Measurements from ENCODE around the gene NRG2. TPM values are rescaled to one million over a fixed set of nuclear protein-coding genes. Genes with fewer than 3 reads are reported as not detected.

NRG2 gene
- total and polyA plus RNA-seq, 2 experiments from 2014 or later: 0.05 TPM; not detected in 1

- H3K9me2 ChIP-seq (ENCODE audit: insufficient read depth): no peaks in the 10 kb centered on the region
- H3K79me2 ChIP-seq (ENCODE audit: insufficient read depth): no peaks in the 10 kb centered on the region
- H3K9ac ChIP-seq: no peak overlapping the region
- no peak for DNase-seq
- H3K4me3 ChIP-seq: no peak overlapping the region
- TF ChIP-seq EZH2phosphoT487 (IDR thresholded peaks at IDR 0.05; ENCODE audit: insufficient read depth, low read depth) (no peak), EZH2 (IDR thresholded peaks at IDR 0.05; ENCODE audit: insufficient read depth, poor library complexity, severe bottlenecking) (no peak)
- H4K20me1 ChIP-seq (ENCODE audit: insufficient read depth): no peaks in the 10 kb centered on the region
- H3K27me3 ChIP-seq (replicated peaks; ENCODE audit: insufficient read depth): peaks cover 8% of the 10 kb centered on the region; the same call in 1 of the 2 replicates
- no peaks in the 10 kb centered on the region for H3F3A ChIP-seq (ENCODE audit: insufficient read depth)
- H3K9me3 ChIP-seq (ENCODE audit: low read depth): no peaks in the 10 kb centered on the region
- H3K4me1 ChIP-seq (ENCODE audit: insufficient read depth): no peaks in the 10 kb centered on the region
- no peak overlapping the region for H3K4me2 ChIP-seq (ENCODE audit: unreplicated experiment)
- H3K27ac ChIP-seq: no peak overlapping the region
- 64 to 67% methylated on average over 23 to 25 of the region's 25 CpGs for WGBS, 2 experiments (ENCODE audit: low coverage in 1 of 2, low lambda C conversion rate in 2 of 2, missing lambda C conversion rate in 2 of 2)
- in situ Hi-C loops (cut with MboI): no loop called here
- H3K36me3 ChIP-seq (ENCODE audit: low read depth): no peaks in the 10 kb centered on the region
- no peak overlapping the region for H2AFZ ChIP-seq
These were observed 230.0 kb downstream of the NRG2 start for GRCh38 chr5:139812836-139813805.

GRCh38 chr5:139812323-139812722 lies 230.8 kb downstream of the NRG2 start:
- Histone ChIP-seq H3K27me3 (replicated peaks; ENCODE audit: insufficient read depth) (peaks cover 10% of the 10 kb centered on the region; the same call in 1 of the 2 replicates), H4K20me1 (ENCODE audit: insufficient read depth) (no peaks in the 10 kb centered on the region), H3K9ac (no peak overlapping the region), H3K9me2 (ENCODE audit: insufficient read depth) (no peaks in the 10 kb centered on the region), H3K79me2 (ENCODE audit: insufficient read depth) (no peaks in the 10 kb centered on the region), H3F3A (ENCODE audit: insufficient read depth) (no peaks in the 10 kb centered on the region), H3K36me3 (ENCODE audit: low read depth) (no peaks in the 10 kb centered on the region), H3K4me1 (ENCODE audit: insufficient read depth) (no peaks in the 10 kb centered on the region), H2AFZ (no peak overlapping the region), H3K9me3 (ENCODE audit: low read depth) (no peaks in the 10 kb centered on the region), H3K27ac (no peak overlapping the region), H3K4me2 (ENCODE audit: unreplicated experiment) (no peak overlapping the region), H3K4me3 (no peak overlapping the region)
- no peak for DNase-seq
- in situ Hi-C loops (cut with MboI): no loop called here
- 47 to 50% methylated on average over 5 of the region's 5 CpGs for WGBS, 2 experiments (ENCODE audit: low coverage in 1 of 2, low lambda C conversion rate in 2 of 2, missing lambda C conversion rate in 2 of 2)
- TF ChIP-seq EZH2phosphoT487 (IDR thresholded peaks at IDR 0.05; ENCODE audit: insufficient read depth, low read depth) (no peak), EZH2 (IDR thresholded peaks at IDR 0.05; ENCODE audit: insufficient read depth, poor library complexity, severe bottlenecking) (no peak)

DNA sequence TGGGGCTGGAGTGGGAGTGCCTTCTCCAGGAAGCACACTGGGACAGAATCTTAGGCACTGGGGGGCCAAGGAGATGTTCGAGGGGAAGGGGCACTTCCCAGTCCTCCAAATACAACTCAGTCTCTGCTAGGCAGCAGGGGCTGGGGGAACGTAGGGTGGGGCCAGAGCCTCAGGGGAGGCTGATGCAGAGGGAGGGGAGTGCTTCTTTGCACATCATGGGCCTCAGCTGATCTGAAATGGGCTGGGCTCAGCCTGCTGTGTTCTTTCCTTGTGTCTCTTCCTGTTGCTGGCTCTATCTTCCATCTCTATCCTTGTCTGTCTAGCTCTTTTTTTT lies 231.9 kb downstream of the NRG2 start:
- Histone ChIP-seq H3F3A (ENCODE audit: insufficient read depth) (no peaks in the 10 kb centered on the region), H3K9me2 (ENCODE audit: insufficient read depth) (no peaks in the 10 kb centered on the region), H3K79me2 (ENCODE audit: insufficient read depth) (no peaks in the 10 kb centered on the region), H3K9me3 (ENCODE audit: low read depth) (no peaks in the 10 kb centered on the region), H2AFZ (no peak overlapping the region), H4K20me1 (ENCODE audit: insufficient read depth) (no peaks in the 10 kb centered on the region), H3K4me3 (no peak overlapping the region), H3K4me1 (ENCODE audit: insufficient read depth) (no peaks in the 10 kb centered on the region), H3K4me2 (ENCODE audit: unreplicated experiment) (no peak overlapping the region), H3K9ac (no peak overlapping the region), H3K27ac (no peak overlapping the region), H3K27me3 (replicated peaks; ENCODE audit: insufficient read depth) (peaks cover 16% of the 10 kb centered on the region; the same call in 1 of the 2 replicates), H3K36me3 (ENCODE audit: low read depth) (no peaks in the 10 kb centered on the region)
- WGBS, 2 experiments (ENCODE audit: low coverage in 1 of 2, low lambda C conversion rate in 2 of 2, missing lambda C conversion rate in 2 of 2): 0 to 8% methylated on average over 1 to 2 of the region's 2 CpGs
- no peak for DNase-seq
- TF ChIP-seq EZH2phosphoT487 (IDR thresholded peaks at IDR 0.05; ENCODE audit: insufficient read depth, low read depth) (no peak), EZH2 (IDR thresholded peaks at IDR 0.05; ENCODE audit: insufficient read depth, poor library complexity, severe bottlenecking) (no peak)
- in situ Hi-C loops (cut with MboI): no loop called here

- Histone ChIP-seq H3K4me3 (no peak overlapping the region), H3K9me2 (ENCODE audit: insufficient read depth) (no peaks in the 10 kb centered on the region), H3K4me1 (ENCODE audit: insufficient read depth) (no peaks in the 10 kb centered on the region), H3K9ac (no peak overlapping the region), H3K79me2 (ENCODE audit: insufficient read depth) (no peaks in the 10 kb centered on the region), H3K4me2 (ENCODE audit: unreplicated experiment) (no peak overlapping the region), H3K9me3 (ENCODE audit: low read depth) (no peaks in the 10 kb centered on the region), H4K20me1 (ENCODE audit: insufficient read depth) (no peaks in the 10 kb centered on the region), H3K27ac (no peak overlapping the region), H2AFZ (no peak overlapping the region), H3K36me3 (ENCODE audit: low read depth) (no peaks in the 10 kb centered on the region), H3F3A (ENCODE audit: insufficient read depth) (no peaks in the 10 kb centered on the region), H3K27me3 (replicated peaks; ENCODE audit: insufficient read depth) (peaks cover 12% of the 10 kb centered on the region; the same call in 1 of the 2 replicates)
- TF ChIP-seq EZH2phosphoT487 (IDR thresholded peaks at IDR 0.05; ENCODE audit: insufficient read depth, low read depth) (no peak), EZH2 (IDR thresholded peaks at IDR 0.05; ENCODE audit: insufficient read depth, poor library complexity, severe bottlenecking) (no peak)
- no peak for DNase-seq
- in situ Hi-C loops (cut with MboI): no loop called here
- WGBS, 2 experiments (ENCODE audit: low coverage in 1 of 2, low lambda C conversion rate in 2 of 2, missing lambda C conversion rate in 2 of 2): 50 to 63% methylated on average over 7 to 8 of the region's 8 CpGs
These were observed 232.5 kb downstream of the NRG2 start for GRCh38 chr5:139810341-139811273.
